Stimulated activated CD4-positive, alpha-beta T cell treated with anti-CD3 and anti-CD28 coated beads, Interleukin-4, amount 100 ng/mL, for 1 hour (primary cell): Measurements from ENCODE around the gene STRN4.
A peak's percentile ranks its signal among the peaks of the same experiment; 100 is the strongest.
"Not testable (repeated sequence)": the region's sequence is repeated elsewhere in the genome, so short reads cannot be mapped to it uniquely, and the experiment has no call there.

ENCODE experiments used
- DNase-seq: peaks from one replicate; pipeline ENCODE4 v3.0.0-alpha.2; 2020

The STRN4 gene

GRCh38 chr19:46746281-46747057, at the start of gene STRN4:
Gene STRN4 (minus strand): TSS chr19:46746450. CDS start chr19:46746430, 20 bp downstream.
- peak; percentile 67 for DNase-seq

GRCh38 chr19:46791944-46792343, 45.7 kb upstream of the STRN4 start:
- no peak for DNase-seq

- DNase-seq, result no peak
Observed at GRCh38 chr19:46789371-46789770, 43.1 kb upstream of the STRN4 start.

- DNase-seq, result no peak
Observed at GRCh38 chr19:46788968-46789338, 42.7 kb upstream of the STRN4 start.

GRCh38 chr19:46788262-46788967, 42.2 kb upstream of the STRN4 start, which contains the start of gene SLC1A5:
Gene SLC1A5 (minus strand): TSS chr19:46788594. CDS start chr19:46787965, 629 bp downstream.
- DNase-seq, result peak; percentile 99

- peak; percentile 51 for DNase-seq
Observed at GRCh38 chr19:46787331-46788261, 41.3 kb upstream of the STRN4 start.

GRCh38 chr19:46787040-46787330, 40.7 kb upstream of the STRN4 start:
- DNase-seq, result no peak

GRCh38 chr19:46786236-46787039, 40.2 kb upstream of the STRN4 start:
- DNase-seq, result peak; percentile 74

GRCh38 chr19:46785980-46786235, 39.7 kb upstream of the STRN4 start:
- no peak for DNase-seq

- DNase-seq, result no peak
Observed at GRCh38 chr19:46785054-46785979, 39.1 kb upstream of the STRN4 start.

GRCh38 chr19:46784262-46785053, 38.2 kb upstream of the STRN4 start:
- peak; percentile 66 for DNase-seq

GRCh38 chr19:46783670-46784069, 37.4 kb upstream of the STRN4 start:
- DNase-seq, result no peak

GRCh38 chr19:46782355-46783019, 36.2 kb upstream of the STRN4 start:
- no peak for DNase-seq

- DNase-seq, result not testable (repeated sequence)
Observed at GRCh38 chr19:46777956-46778645, 31.9 kb upstream of the STRN4 start.

- no peak for DNase-seq
Observed at GRCh38 chr19:46776927-46777911, 31.0 kb upstream of the STRN4 start.

- DNase-seq, result no peak
Observed at GRCh38 chr19:46775642-46776258, 29.5 kb upstream of the STRN4 start.

GRCh38 chr19:46773018-46773399, 26.8 kb upstream of the STRN4 start:
- DNase-seq, result no peak
